GM23338 (cell line): Measurements from ENCODE around the gene LCP2.

Source experiments
- CTCF ChIP-seq, 2 experiments: fragments of 200-600 bp in 1 of 2; sonication (generic) in 1 of 2; conservative IDR thresholded peaks; 2 replicates each; pipeline versions ENCODE4 v1.5.1 to v1.6.1; 2016 to 2017; ENCODE audit warnings: antibody characterized with exemption in 2 of 2, low read depth in 2 of 2, mild to moderate bottlenecking in 2 of 2, moderate library complexity in 1 of 2
- EZH2 ChIP-seq: fragments of 200-600 bp; sonication (generic); IDR thresholded peaks from one replicate; pipeline ENCODE4 v1.8.0; 2017; ENCODE audit warnings: antibody characterized with exemption, mild to moderate bottlenecking, low read depth; ENCODE audit not compliant: unreplicated experiment
- POLR2AphosphoS5 ChIP-seq: IDR thresholded peaks from 2 replicates; pipeline ENCODE4 v1.6.1; 2016; ENCODE audit warnings: antibody characterized with exemption, low read depth

- no peak for TF ChIP-seq CTCF (conservative IDR thresholded peaks at IDR 0.05; ENCODE audit: low read depth in 2 of 2)
- TF ChIP-seq EZH2 = no peak
- no peak for TF ChIP-seq POLR2AphosphoS5
Observed at GRCh38 chr5:170200876-170201275, 96.7 kb downstream of the LCP2 start.
